ENCODE results near the gene GNAI2. TPM values are rescaled to one million over a fixed set of nuclear protein-coding genes. Genes with fewer than 3 reads are reported as not detected.
A peak's percentile ranks its signal among the peaks of the same experiment; 100 is the strongest.

The GNAI2 gene
- total RNA-seq, 1 donor from 2014 or later = 118 TPM

GRCh38 chr3:50299929-50300680 is 64.1 kb downstream of the GNAI2 start:
- Histone ChIP-seq H3K4me3 (peak overlapping the region; percentile 77), H3K27ac (replicated peaks) (peak overlapping the region; percentile 97), H3K36me3 (peaks cover 10% of the 10 kb centered on the region), H3K27me3 (ENCODE audit: low read depth) (no peaks in the 10 kb centered on the region), H3K9me3 (replicated peaks) (no peaks in the 10 kb centered on the region), H3K4me1 (peaks cover 58% of the 10 kb centered on the region)
- DNase-seq = peak; percentile 24
- intact Hi-C loops (cut with micrococcal nuclease) = no loop called here
- no peak for TF ChIP-seq CTCF (IDR thresholded peaks at IDR 0.05; ENCODE audit: borderline replicate concordance)

- Histone ChIP-seq H3K27me3 (ENCODE audit: low read depth) (no peaks in the 10 kb centered on the region), H3K4me1 (peaks cover 58% of the 10 kb centered on the region), H3K9me3 (replicated peaks) (no peaks in the 10 kb centered on the region), H3K27ac (replicated peaks) (peak overlapping the region; percentile 97), H3K4me3 (peak overlapping the region; percentile 77), H3K36me3 (peaks cover 10% of the 10 kb centered on the region)
- intact Hi-C loops (cut with micrococcal nuclease) = no loop called here
- DNase-seq = no peak
- no peak for TF ChIP-seq CTCF (IDR thresholded peaks at IDR 0.05; ENCODE audit: borderline replicate concordance)
Observed at GRCh38 chr3:50300681-50301254, 64.8 kb downstream of the GNAI2 start.

GRCh38 chr3:50302095-50303012 is 66.3 kb downstream of the GNAI2 start:
- H3K27me3 ChIP-seq (ENCODE audit: low read depth) = no peaks in the 10 kb centered on the region
- peak overlapping the region; percentile 97 for H3K27ac ChIP-seq (replicated peaks)
- H3K4me1 ChIP-seq = peaks cover 58% of the 10 kb centered on the region
- intact Hi-C loops (cut with micrococcal nuclease) = no loop called here
- DNase-seq = no peak
- H3K9me3 ChIP-seq (replicated peaks) = no peaks in the 10 kb centered on the region
- H3K36me3 ChIP-seq = peaks cover 12% of the 10 kb centered on the region
- H3K4me3 ChIP-seq = peak overlapping the region; percentile 77
- no peak for TF ChIP-seq CTCF (IDR thresholded peaks at IDR 0.05; ENCODE audit: borderline replicate concordance)

- TF ChIP-seq CTCF (IDR thresholded peaks at IDR 0.05; ENCODE audit: borderline replicate concordance) = peak; percentile 41
- DNase-seq = peak; percentile 84
- Histone ChIP-seq H3K27ac (replicated peaks) (peak within 1 kb of the TSS; percentile 97), H3K4me3 (peak within 1 kb of the TSS; percentile 77), H3K9me3 (replicated peaks) (no peaks in the 10 kb centered on the region), H3K4me1 (peaks cover 53% of the 10 kb centered on the region), H3K36me3 (peaks cover 15% of the 10 kb centered on the region), H3K27me3 (ENCODE audit: low read depth) (no peaks in the 10 kb centered on the region)
- intact Hi-C loops (cut with micrococcal nuclease) = no loop called here
Observed at GRCh38 chr3:50303013-50303815, 67.2 kb downstream of the GNAI2 start, which contains the start of gene HYAL1. Gene HYAL1 (minus strand): TSS chr3:50303574. CDS start chr3:50302956, 618 bp downstream.

GRCh38 chr3:50304601-50305000 is 68.6 kb downstream of the GNAI2 start:
- peaks cover 27% of the 10 kb centered on the region for H3K36me3 ChIP-seq
- intact Hi-C loops (cut with micrococcal nuclease) = no loop called here
- no peak overlapping the region for H3K4me3 ChIP-seq
- H3K9me3 ChIP-seq (replicated peaks) = no peaks in the 10 kb centered on the region
- DNase-seq = no peak
- no peak for TF ChIP-seq CTCF (IDR thresholded peaks at IDR 0.05; ENCODE audit: borderline replicate concordance)
- peaks cover 44% of the 10 kb centered on the region for H3K4me1 ChIP-seq
- no peak overlapping the region for H3K27ac ChIP-seq (replicated peaks)
- H3K27me3 ChIP-seq (ENCODE audit: low read depth) = no peaks in the 10 kb centered on the region

Data from left ventricle myocardium inferior (tissue), 1 donor.